ENCODE results near the gene PER2. TPM values are rescaled to one million over a fixed set of nuclear protein-coding genes. Genes with fewer than 3 reads are reported as not detected.

The PER2 gene
- total and polyA plus RNA-seq, 9 of the 15 experiments (the other 6 are each of a cell fraction or from before 2014, with no cell fraction given) = 1.1 to 10.3 (median 2.9) TPM

GRCh38 chr2:238203973-238204683 is 84.3 kb downstream of the PER2 start (continued):
- no peak for TF ChIP-seq ZNF280B (CRISPR knock-in tag; IDR thresholded peaks at IDR 0.05)
- no peak for TF ChIP-seq KDM2B (CRISPR knock-in tag; IDR thresholded peaks at IDR 0.05)
- no peak for TF ChIP-seq SP2 (IDR thresholded peaks at IDR 0.05; ENCODE audit: extremely low read depth, low read depth, low read length, poor library complexity, severe bottlenecking)
- TF ChIP-seq SETDB1 (IDR thresholded peaks at IDR 0.05; ENCODE audit: low read length) = no peak
- TF ChIP-seq STAT6 (CRISPR knock-in tag; IDR thresholded peaks at IDR 0.05) = no peak
- TF ChIP-seq NONO (IDR thresholded peaks at IDR 0.05; ENCODE audit: low read depth in 2 of 2, low read length in 1 of 2) = no peak
- no peak for TF ChIP-seq SMARCB1 (IDR thresholded peaks at IDR 0.05; ENCODE audit: insufficient read length, low read depth)
- TF ChIP-seq ZNF263 (CRISPR knock-in tag; IDR thresholded peaks at IDR 0.05; ENCODE audit: borderline replicate concordance) = no peak
- 0 out of 2 replicates have a peak, but pooled peaks have one; percentile 3 for TF ChIP-seq L3MBTL2 (IDR thresholded peaks at IDR 0.05)
- TF ChIP-seq, protein P1, sequence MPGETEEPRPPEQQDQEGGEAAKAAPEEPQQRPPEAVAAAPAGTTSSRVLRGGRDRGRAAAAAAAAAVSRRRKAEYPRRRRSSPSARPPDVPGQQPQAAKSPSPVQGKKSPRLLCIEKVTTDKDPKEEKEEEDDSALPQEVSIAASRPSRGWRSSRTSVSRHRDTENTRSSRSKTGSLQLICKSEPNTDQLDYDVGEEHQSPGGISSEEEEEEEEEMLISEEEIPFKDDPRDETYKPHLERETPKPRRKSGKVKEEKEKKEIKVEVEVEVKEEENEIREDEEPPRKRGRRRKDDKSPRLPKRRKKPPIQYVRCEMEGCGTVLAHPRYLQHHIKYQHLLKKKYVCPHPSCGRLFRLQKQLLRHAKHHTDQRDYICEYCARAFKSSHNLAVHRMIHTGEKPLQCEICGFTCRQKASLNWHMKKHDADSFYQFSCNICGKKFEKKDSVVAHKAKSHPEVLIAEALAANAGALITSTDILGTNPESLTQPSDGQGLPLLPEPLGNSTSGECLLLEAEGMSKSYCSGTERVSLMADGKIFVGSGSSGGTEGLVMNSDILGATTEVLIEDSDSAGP (CRISPR knock-in tag; IDR thresholded peaks at IDR 0.05) = no peak
- no peak for TF ChIP-seq KLF1 (tag; IDR thresholded peaks at IDR 0.05)
- TF ChIP-seq ZNF586 (CRISPR knock-in tag; conservative IDR thresholded peaks at IDR 0.05) = no peak
- TF ChIP-seq NCOR1 (IDR thresholded peaks at IDR 0.05) = peak; percentile 39; the same call in 1 of the 2 replicates
- TF ChIP-seq CHD2 (IDR thresholded peaks at IDR 0.05; ENCODE audit: low read depth, low read length) = no peak
- no peak for TF ChIP-seq ZNF274 (IDR thresholded peaks at IDR 0.05; ENCODE audit: borderline replicate concordance, low read depth, low read length)
- TF ChIP-seq CCNT2 (IDR thresholded peaks at IDR 0.05; ENCODE audit: borderline replicate concordance, extremely low read depth, insufficient read length, low read depth, low read length) = no peak
- peak; percentile 71 for TF ChIP-seq ZNF79 (CRISPR knock-in tag; IDR thresholded peaks at IDR 0.05; ENCODE audit: low read depth)
- TF ChIP-seq PHF21A (IDR thresholded peaks at IDR 0.05; ENCODE audit: borderline replicate concordance, low read depth) = no peak
- TF ChIP-seq FOXM1 (IDR thresholded peaks at IDR 0.05; ENCODE audit: low read depth) = peak; percentile 27; the same call in 1 of the 2 replicates
- TF ChIP-seq FOXM1 (CRISPR knock-in tag; IDR thresholded peaks at IDR 0.05; ENCODE audit: low read depth) = no peak
- TF ChIP-seq, protein P2, sequence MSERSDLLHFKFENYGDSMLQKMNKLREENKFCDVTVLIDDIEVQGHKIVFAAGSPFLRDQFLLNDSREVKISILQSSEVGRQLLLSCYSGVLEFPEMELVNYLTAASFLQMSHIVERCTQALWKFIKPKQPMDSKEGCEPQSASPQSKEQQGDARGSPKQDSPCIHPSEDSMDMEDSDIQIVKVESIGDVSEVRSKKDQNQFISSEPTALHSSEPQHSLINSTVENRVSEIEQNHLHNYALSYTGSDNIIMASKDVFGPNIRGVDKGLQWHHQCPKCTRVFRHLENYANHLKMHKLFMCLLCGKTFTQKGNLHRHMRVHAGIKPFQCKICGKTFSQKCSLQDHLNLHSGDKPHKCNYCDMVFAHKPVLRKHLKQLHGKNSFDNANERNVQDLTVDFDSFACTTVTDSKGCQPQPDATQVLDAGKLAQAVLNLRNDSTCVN (CRISPR knock-in tag; IDR thresholded peaks at IDR 0.05) = no peak
- TF ChIP-seq CREBBP (IDR thresholded peaks at IDR 0.05; ENCODE audit: low read depth, low read length) = no peak

All from K562 (cell line).